GM12891 (cell line): ENCODE results near the gene SEPHS2.

Experiments
- DNase-seq: peaks from one replicate; pipeline ENCODE4 v3.0.0; 2011; ENCODE audit warnings: low spot score; ENCODE audit not compliant: insufficient read length
- FAIRE-seq: peaks from 2 replicates; lab custom pipeline; 2011; peaks lifted over from hg19 to GRCh38; lab: Jason Lieb, UNC
- PAX5 ChIP-seq: IDR thresholded peaks from 2 replicates; pipeline ENCODE4 v1.6.1; 2011; ENCODE audit warnings: low read length, moderate library complexity, mild to moderate bottlenecking; ENCODE audit not compliant: insufficient read depth, severe bottlenecking
- POLR2A ChIP-seq: IDR thresholded peaks from 2 replicates; pipeline ENCODE4 v1.6.1; 2011; ENCODE audit warnings: low read depth, low read length, control low read depth
- POLR2AphosphoS5 ChIP-seq: IDR thresholded peaks from 2 replicates; pipeline ENCODE4 v1.6.1; 2011; ENCODE audit warnings: low read depth, low read length, control low read depth
- POU2F2 ChIP-seq: IDR thresholded peaks from 2 replicates; pipeline ENCODE4 v1.6.1; 2011; ENCODE audit warnings: low read depth, mild to moderate bottlenecking, control low read depth, low read length, moderate library complexity
- SPI1 ChIP-seq: IDR thresholded peaks from 2 replicates; pipeline ENCODE4 v1.6.1; 2011; ENCODE audit warnings: low read depth, low read length, control low read depth
- TAF1 ChIP-seq: IDR thresholded peaks from 2 replicates; pipeline ENCODE4 v1.6.1; 2011; ENCODE audit warnings: low read depth, low read length, control low read depth

The SEPHS2 gene

DNA sequence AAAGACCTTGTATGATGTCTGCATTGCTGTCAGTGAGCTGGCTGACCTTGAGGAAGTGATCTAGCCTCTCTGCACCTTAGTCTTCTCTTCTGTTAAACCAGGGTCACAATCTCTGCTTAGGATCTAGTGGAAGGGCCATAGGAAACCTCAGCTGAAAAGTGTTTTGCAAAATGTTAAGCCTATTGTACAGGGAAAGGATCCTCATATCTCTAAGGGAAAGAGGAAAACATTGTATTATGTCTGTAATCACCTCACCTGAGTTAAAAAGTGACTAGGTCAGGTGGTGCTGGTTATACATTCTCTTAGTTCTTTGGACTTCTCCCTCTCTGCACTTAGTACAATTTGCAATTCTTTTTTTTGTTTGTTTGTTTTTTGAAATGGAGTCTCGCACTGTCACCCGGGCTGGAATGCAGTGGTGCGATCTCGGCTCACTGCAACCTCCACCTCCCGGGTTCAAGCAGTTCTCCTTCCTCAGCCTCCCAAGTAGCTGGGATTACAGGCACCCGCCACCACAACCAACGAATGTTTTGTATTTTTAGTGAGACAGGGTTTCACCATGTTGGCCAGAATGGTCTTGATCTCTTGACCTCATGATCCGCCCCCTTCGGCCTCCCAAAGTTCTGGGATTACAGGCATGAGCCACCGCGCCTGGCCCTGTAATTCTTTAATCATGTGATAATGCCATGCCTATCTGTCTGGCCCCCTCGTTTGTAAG, 2.0 kb upstream of the SEPHS2 start:
- FAIRE-seq (no peak), DNase-seq (no peak)
- TF ChIP-seq POLR2A (no peak), SPI1 (no peak), POU2F2 (no peak), PAX5 (no peak), TAF1 (no peak), POLR2AphosphoS5 (no peak)

DNA sequence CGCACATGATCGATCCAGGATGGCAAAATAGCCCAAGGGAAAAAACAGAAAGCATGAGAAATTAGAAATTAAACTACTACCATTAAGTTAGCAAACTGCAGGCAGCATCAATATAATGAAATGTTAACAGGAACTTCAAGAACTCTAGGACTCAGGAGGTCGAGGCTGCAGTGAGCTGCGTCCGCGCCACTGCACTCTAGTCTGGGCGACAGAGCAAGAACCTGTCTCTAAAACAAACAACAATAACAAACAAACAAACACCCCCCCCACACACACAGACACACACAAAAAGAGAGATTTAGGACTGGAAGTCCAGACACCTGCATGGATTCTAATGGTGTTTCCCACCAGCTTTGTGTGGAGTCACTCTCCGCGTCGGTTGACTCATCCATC, 525 bp upstream of the SEPHS2 start:
- DNase-seq (no peak), FAIRE-seq (no peak)
- TF ChIP-seq PAX5 (no peak), POU2F2 (no peak), POLR2A (no peak), POLR2AphosphoS5 (no peak), SPI1 (no peak), TAF1 (no peak)

DNA sequence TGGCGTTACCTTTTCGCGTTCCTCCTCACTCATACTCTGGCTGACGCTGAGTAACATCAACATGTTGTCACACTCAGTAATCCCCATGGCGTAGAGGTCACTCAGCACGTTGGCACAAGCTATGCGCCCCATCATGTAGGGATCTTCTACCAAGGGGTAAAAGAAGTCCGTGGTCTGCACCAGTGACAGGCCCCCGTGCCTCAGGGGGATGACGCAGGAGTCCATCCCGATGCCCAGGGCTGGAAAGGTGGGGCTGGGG, 596 bp downstream of the SEPHS2 start:
- TF ChIP-seq TAF1 (0 out of 2 replicates have a peak, but pooled peaks have one; percentile 37), POU2F2 (no peak)
- DNase-seq (no peak), FAIRE-seq (peak; percentile 76)

DNA sequence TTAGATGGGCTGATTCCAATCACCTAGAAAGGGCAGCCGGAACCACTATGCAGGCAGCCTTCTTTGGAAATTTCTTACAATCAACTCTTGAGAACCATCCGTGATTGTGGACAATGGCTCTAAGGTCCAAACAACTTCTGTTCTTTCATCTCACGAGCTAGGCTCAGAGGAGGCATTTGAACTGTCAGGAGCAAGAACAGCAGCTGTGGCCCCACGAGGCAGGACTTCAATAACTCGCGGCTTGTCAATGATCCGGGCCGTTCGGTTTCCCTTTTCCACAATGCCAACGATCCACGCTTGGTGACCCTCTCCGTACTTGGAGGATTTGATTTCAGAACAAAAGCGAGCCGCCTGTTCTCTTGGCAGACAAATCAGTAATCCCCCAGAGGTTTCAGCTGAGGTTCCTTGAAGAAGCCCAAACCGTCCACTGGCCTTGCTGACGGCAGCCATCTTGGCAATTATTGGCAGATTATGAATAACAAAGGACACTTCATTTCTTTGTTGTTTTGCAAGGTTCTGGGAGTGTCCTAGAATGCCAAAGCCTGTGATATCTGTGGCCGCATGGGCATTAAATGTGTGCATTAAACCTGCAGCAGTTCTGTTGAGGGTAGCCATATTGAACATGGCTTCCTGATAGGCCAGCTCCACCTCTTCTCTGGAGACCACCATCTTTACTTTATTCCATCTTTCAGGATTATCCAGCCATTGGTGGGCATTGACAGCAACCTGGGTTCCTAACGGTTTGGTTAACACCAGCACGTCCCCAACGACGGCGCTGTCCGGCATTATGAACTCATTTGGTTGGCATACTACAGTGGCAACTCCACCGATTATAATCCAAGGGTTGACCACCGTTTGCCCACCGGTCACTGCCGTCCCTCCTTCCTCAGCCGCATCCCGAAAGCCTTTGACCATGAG, 1.2 kb downstream of the SEPHS2 start:
- DNase-seq: no peak
- no peak for TF ChIP-seq POLR2AphosphoS5
- no peak for TF ChIP-seq PAX5
- no peak for FAIRE-seq

DNA sequence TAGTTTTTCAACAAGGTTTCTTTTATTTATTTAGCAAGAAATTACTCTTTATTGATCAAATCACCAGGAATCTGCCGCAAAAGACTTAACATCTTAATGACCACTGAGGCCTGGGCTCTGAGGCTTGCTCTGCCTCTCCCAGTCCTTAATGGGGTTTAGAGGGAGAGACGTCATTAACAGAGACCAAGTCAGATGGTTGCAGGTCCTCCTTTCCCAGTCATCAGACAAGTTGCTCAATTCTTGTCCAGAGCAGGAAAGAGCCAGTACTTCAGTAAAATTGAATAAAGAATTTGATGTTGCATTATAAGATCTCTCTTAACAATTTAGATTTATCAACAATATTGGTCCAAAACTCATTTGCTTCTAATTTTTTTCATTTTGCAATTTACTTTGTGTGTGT, 2.0 kb downstream of the SEPHS2 start:
- TF ChIP-seq SPI1 (no peak), POLR2AphosphoS5 (no peak), PAX5 (no peak), POLR2A (no peak; the same call in 1 of the 2 replicates), TAF1 (no peak), POU2F2 (no peak)
- FAIRE-seq (no peak), DNase-seq (no peak)

DNA sequence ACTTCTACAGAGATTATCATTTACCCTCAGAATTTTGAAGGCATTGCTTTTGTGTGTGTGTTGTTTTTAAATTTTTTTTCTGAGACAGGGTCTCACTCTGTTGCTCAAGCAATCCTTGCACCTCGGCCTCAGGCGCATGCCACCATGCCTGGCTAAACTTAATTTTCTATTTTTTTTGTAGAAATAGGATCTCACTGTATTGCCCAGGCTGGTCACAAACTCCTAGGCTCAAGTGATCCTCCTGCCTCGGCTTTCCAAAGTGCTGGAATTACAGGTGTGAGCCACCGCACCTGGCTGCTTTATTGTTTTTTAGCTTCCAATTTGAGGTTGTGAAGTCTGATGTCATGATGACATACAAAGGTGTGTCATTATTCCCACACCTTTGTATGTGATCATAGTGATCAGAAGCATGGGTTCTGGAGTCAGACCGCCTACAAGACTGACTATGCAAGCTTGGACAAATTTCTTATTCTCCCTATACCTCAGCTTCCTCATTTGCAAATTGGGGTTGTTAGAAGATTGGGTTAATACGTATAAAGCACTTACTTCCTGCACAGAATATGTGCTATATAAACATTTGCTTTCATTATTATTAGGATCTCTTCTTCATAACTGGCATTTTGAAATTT, 5.8 kb downstream of the SEPHS2 start:
- TF ChIP-seq PAX5 (no peak), SPI1 (0 out of 2 replicates have a peak, but pooled peaks have one; percentile 5)
- FAIRE-seq (no peak), DNase-seq (no peak)

DNA sequence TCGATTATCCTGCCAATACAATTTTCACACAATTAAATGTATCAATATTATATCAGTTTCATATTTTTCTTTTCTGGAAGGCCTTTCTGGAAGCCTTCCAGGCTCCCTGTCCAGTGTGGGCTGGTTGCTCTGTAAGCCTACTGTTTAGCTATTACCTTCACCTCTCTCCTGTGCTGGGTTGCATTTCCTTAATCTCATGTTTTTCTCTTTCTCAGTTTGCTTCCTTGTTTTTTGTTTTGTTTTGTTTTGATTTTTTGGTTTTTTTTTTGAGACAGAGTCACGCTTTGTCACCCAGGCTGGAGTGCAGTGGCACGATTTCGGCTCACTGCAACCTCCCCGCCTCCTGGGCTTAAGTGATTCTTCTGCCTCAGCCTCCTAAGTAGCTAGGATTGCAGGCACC, 6.8 kb downstream of the SEPHS2 start:
- TF ChIP-seq TAF1 (no peak), PAX5 (no peak), POU2F2 (no peak), POLR2AphosphoS5 (no peak), SPI1 (no peak), POLR2A (no peak)
- DNase-seq: no peak
- no peak for FAIRE-seq

DNA sequence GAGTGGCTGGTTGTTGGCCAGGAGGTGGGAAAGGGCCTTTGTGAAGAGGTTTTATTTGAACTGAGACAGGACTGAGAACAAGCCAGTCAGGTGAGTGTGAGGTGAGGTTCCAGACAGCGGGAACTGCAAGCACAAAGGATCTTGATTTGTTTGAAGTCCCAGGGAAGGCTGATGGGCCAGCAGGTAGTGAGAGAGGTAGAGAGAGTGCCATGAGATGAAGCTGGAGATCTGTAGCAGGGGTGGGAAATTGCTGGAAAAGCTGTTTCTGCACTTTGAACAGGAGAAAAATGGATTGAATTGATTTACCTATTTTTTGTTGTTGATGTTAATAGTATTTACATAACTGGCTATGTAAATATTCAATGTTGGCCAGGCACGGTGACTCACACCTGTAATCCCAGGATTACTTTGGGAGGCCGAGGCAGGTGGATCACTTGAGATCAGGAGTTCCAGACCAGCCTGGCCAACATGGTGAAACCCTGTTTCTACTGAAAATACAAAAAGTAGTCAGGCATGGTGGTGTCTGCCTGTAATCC, 8.1 kb downstream of the SEPHS2 start:
- no peak for TF ChIP-seq POLR2A
- no peak for TF ChIP-seq PAX5
- no peak for TF ChIP-seq SPI1
- no peak for TF ChIP-seq POLR2AphosphoS5
- TF ChIP-seq TAF1: no peak
- no peak for TF ChIP-seq POU2F2
- no peak for DNase-seq
- no peak for FAIRE-seq

DNA sequence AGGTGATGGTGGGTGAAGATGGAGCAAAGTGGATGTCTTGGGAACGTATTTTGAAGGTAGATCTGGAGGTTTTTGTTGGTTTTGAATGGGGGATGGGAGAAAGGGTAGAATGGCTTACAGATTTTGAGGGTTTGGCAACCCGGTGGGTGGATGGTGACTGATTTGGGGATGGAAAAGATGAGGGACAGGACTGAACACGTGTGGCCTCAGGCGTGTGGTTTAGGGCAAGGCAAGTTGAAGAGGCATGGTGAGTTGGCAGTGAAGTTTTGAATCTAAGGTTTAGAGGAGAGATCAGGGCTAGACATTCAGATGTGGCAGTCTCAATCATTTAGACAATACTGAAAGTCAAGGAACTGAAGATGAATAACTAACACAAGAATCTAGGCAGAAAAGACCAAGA, 10.8 kb downstream of the SEPHS2 start:
- FAIRE-seq: no peak
- no peak for TF ChIP-seq POU2F2
- no peak for TF ChIP-seq SPI1
- no peak for TF ChIP-seq TAF1
- TF ChIP-seq POLR2A: no peak
- TF ChIP-seq POLR2AphosphoS5: no peak
- TF ChIP-seq PAX5: no peak
- no peak for DNase-seq
